Measurements from ENCODE around the gene ZNF322.

GRCh38 chr6:26594131-26594498 is 65.4 kb downstream of the ZNF322 start:
- TF ChIP-seq CTCF (IDR thresholded peaks at IDR 0.05): no peak
- no peak for TF ChIP-seq ZFX (IDR thresholded peaks at IDR 0.05; ENCODE audit: borderline replicate concordance)

Data from 22Rv1 (cell line).